GM12878 (cell line): Measurements from ENCODE around the gene MAST3.

ENCODE experiments used
- RCOR1 ChIP-seq: conservative IDR thresholded peaks from 2 replicates; pipeline ENCODE4 v1.6.1; 2012; ENCODE audit warnings: low read depth, low read length, improper control_type of control experiment
- ZNF274 ChIP-seq: IDR thresholded peaks from one replicate; pipeline ENCODE4 v1.8.0; 2011; ENCODE audit not compliant: insufficient read length, insufficient read depth
- TF ChIP-seq, protein P1 (sequence below): IDR thresholded peaks from 2 replicates; pipeline ENCODE4 v1.6.1; 2012; ENCODE audit warnings: low read depth, low read length, improper control_type of control experiment
- TF ChIP-seq, protein P2 (sequence below), 3 experiments: IDR thresholded peaks in 2 of 3; conservative IDR thresholded peaks in 1 of 3; 2 replicates each; pipeline ENCODE4 v1.5.1; 2011; ENCODE audit warnings: low read depth in 3 of 3, low read length in 3 of 3, mild to moderate bottlenecking in 3 of 3, control low read depth in 2 of 3, moderate library complexity in 2 of 3, inconsistent platforms in 1 of 3, mixed read lengths in 1 of 3; ENCODE audit not compliant: control insufficient read depth in 2 of 3, insufficient read depth in 1 of 3; ENCODE audit errors: extremely low read depth in 1 of 3

DNA sequence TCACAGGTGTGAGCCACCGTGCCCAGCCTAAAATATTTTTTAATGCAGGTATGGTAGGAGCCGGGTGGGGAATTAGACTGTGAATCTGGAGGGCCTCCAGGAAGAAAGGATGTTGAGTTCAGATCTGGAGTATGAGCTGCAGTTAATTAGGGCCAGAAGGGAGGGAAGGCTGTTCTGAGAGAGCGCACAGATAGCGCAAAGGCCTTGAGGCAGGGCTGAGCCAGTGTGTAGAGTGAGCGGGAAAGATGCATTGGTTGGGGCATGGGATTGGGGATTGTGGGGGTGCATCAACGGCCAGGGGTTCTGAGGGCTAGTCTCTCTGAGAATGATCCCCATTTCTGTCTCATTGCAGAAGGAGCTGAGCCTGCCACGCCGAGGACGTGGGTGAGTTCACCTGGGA lies 9.7 kb downstream of the MAST3 start:
- TF ChIP-seq RCOR1 (no peak), ZNF274 (no peak)
- TF ChIP-seq, protein P1, sequence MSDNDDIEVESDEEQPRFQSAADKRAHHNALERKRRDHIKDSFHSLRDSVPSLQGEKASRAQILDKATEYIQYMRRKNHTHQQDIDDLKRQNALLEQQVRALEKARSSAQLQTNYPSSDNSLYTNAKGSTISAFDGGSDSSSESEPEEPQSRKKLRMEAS, result no peak
- TF ChIP-seq, protein P2, sequence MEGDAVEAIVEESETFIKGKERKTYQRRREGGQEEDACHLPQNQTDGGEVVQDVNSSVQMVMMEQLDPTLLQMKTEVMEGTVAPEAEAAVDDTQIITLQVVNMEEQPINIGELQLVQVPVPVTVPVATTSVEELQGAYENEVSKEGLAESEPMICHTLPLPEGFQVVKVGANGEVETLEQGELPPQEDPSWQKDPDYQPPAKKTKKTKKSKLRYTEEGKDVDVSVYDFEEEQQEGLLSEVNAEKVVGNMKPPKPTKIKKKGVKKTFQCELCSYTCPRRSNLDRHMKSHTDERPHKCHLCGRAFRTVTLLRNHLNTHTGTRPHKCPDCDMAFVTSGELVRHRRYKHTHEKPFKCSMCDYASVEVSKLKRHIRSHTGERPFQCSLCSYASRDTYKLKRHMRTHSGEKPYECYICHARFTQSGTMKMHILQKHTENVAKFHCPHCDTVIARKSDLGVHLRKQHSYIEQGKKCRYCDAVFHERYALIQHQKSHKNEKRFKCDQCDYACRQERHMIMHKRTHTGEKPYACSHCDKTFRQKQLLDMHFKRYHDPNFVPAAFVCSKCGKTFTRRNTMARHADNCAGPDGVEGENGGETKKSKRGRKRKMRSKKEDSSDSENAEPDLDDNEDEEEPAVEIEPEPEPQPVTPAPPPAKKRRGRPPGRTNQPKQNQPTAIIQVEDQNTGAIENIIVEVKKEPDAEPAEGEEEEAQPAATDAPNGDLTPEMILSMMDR (IDR thresholded peaks at IDR 0.05 in 2 of 3, conservative IDR thresholded peaks at IDR 0.05 in 1 of 3; ENCODE audit: control insufficient read depth in 2 of 3, extremely low read depth in 1 of 3, insufficient read depth in 1 of 3, low read depth in 3 of 3, low read length in 3 of 3), result no peak
